Measurements from ENCODE around the gene EPHB2.

- TF ChIP-seq CTCF (IDR thresholded peaks at IDR 0.05), result no peak
- TF ChIP-seq POLR2A (IDR thresholded peaks at IDR 0.05), result no peak
These were observed 99.7 kb downstream of the EPHB2 start for GRCh38 chr1:22810378-22810777.

All from testis (tissue), 2 donors.